22Rv1 (cell line): ENCODE data around the gene PCGF2.

Experiments used
- ZFX ChIP-seq: fragments of 450-650 bp; IDR thresholded peaks from 2 replicates; pipeline ENCODE4 v1.6.1; 2017; ENCODE audit warnings: antibody characterized with exemption, borderline replicate concordance
- TF ChIP-seq, protein P1 (sequence below): fragments of 450-650 bp; IDR thresholded peaks from 2 replicates; pipeline ENCODE4 v1.5.1; 2017; ENCODE audit warnings: mild to moderate bottlenecking

DNA sequence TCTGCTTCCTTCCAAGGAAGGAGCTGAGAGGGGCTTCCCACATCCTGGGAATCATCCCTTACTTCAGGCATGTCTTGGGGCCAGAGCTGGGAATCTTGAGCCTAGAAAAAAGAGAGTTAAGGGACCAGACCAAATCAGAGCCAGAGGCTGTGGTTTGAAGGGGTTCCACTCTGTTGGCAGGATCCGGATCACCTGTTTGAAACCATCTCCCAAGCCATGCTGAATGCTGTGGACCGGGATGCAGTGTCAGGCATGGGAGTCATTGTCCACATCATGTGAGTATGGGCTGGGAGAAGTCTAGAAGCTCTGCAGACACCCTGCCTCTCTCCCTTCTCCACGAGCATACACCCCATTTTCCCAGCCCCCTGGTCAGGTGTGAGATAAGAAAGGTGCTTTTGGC lies 14.1 kb upstream of the PCGF2 start:
- TF ChIP-seq, protein P1, sequence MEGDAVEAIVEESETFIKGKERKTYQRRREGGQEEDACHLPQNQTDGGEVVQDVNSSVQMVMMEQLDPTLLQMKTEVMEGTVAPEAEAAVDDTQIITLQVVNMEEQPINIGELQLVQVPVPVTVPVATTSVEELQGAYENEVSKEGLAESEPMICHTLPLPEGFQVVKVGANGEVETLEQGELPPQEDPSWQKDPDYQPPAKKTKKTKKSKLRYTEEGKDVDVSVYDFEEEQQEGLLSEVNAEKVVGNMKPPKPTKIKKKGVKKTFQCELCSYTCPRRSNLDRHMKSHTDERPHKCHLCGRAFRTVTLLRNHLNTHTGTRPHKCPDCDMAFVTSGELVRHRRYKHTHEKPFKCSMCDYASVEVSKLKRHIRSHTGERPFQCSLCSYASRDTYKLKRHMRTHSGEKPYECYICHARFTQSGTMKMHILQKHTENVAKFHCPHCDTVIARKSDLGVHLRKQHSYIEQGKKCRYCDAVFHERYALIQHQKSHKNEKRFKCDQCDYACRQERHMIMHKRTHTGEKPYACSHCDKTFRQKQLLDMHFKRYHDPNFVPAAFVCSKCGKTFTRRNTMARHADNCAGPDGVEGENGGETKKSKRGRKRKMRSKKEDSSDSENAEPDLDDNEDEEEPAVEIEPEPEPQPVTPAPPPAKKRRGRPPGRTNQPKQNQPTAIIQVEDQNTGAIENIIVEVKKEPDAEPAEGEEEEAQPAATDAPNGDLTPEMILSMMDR = no peak
- TF ChIP-seq ZFX = no peak
